ENCODE results near the gene CYB561A3.

- TF ChIP-seq CTCF (IDR thresholded peaks at IDR 0.05) (no peak), EZH2 (IDR thresholded peaks at IDR 0.05) (no peak)
Measured at GRCh38 chr11:61309141-61309540, 52.5 kb downstream of the CYB561A3 start.
